Pancreas (tissue), 10 donors: ENCODE results near the gene ATG4B. TPM values are rescaled to one million over a fixed set of nuclear protein-coding genes. Genes with fewer than 3 reads are reported as not detected.

Experiments
- ATAC-seq, 4 donors: fragments of 200-7000 bp; cut with Tn5 transposase; one replicate each; pipeline versions ENCODE4 v1.8.0 to v1.9.1; 2020; ENCODE audit warnings: mild to moderate bottlenecking in 4 of 4, moderate library complexity in 4 of 4
- DNase-seq, 6 donors: peaks; one replicate each; pipeline ENCODE4 v3.0.0-alpha.2; 2020
- FAIRE-seq: peaks from 2 replicates; lab custom pipeline; 2012; peaks lifted over from hg19 to GRCh38; lab: Jason Lieb, UNC
- H3K27ac ChIP-seq, 4 donors: fragments of 200-600 bp; sonication (generic); 1 replicate in 3 of 4; 2 replicates in 1 of 4; pipeline versions ENCODE4 v1.5.0 to v1.8.0; 2020
- H3K27me3 ChIP-seq, 4 donors: fragments of 200-600 bp; one replicate each; pipeline ENCODE4 v1.8.0; 2021
- H3K36me3 ChIP-seq, 3 donors: fragments of 200-600 bp; sonication (generic) in 1 of 3; one replicate each; pipeline versions ENCODE4 v1.5.0 to v1.8.0; 2020 to 2021
- H3K4me1 ChIP-seq, 3 donors: fragments of 200-600 bp; one replicate each; pipeline ENCODE4 v1.8.0; 2021
- H3K4me3 ChIP-seq, 4 donors: fragments of 200-600 bp; sonication (generic) in 2 of 4; one replicate each; pipeline versions ENCODE4 v1.5.0 to v1.8.0; 2020 to 2021
- H3K9me3 ChIP-seq, 4 donors: fragments of 200-600 bp; one replicate each; pipeline ENCODE4 v1.8.0; 2021
- WGBS, 2 donors: extraction: QIAGEN DNeasy Blood & Tissue Kit; methylation state at CpG; one replicate each; pipeline ENCODE4 v1.1.7; 2013; 5-methylcytosine and 5-hydroxymethylcytosine counted together
- intact Hi-C, 3 donors: fragments of 100-400 bp; cut with DNase I; formaldehyde crosslinking; loops; one replicate each; pipeline versions ENCODE4 v1.11.1 to v1.14.2; 2022
- polyA plus RNA-seq, 2 donors: library from polyadenylated mRNA; stranded (reverse); fragments of 200-250 nt; gene quantifications; one replicate each; pipeline ENCODE4 v1.2.3, GENCODE V29; 2013
- total RNA-seq, 6 donors: library from RNA; stranded (reverse); fragmentation: NEBNext Ultra II Directional in 4 of 6; extraction: Animal tissue kit (Norgen Biotek cat#: 25700) in 4 of 6; gene quantifications; one replicate each; pipeline versions ENCODE4 v1.2.1 to v1.2.4, GENCODE V29; 2021 to 2023
- TF ChIP-seq, protein P1 (sequence below), 4 donors: fragments of 200-600 bp; sonication (generic) in 3 of 4; IDR thresholded peaks; one replicate each; pipeline versions ENCODE4 v1.5.0 to v1.8.0; 2021; ENCODE audit warnings: antibody characterized with exemption in 4 of 4
- donor health status: healthy with polysubstance abuse.
- donor health status: DM: no; HTN: no; CAD: no; lungs with moderate emphysema.
- donor health status: DM: no; HTN: no; CAD: no.
- donor health status: control.
- donor health status: control.
- donor health status: Bipolar disorder and iron deficiency.
- donor health status: DM: yes; HTN: yes; CAD: no.
- donor health status: DM: no; HTN: no; CAD: no.
- donor health status: DM: no; HTN: no; CAD: no.
- donor health status: DM: yes; HTN: yes; CAD: no.

Gene ATG4B
- total and polyA plus RNA-seq, 8 donors, result 22.8 to 107 (median 31.2) TPM

DNA sequence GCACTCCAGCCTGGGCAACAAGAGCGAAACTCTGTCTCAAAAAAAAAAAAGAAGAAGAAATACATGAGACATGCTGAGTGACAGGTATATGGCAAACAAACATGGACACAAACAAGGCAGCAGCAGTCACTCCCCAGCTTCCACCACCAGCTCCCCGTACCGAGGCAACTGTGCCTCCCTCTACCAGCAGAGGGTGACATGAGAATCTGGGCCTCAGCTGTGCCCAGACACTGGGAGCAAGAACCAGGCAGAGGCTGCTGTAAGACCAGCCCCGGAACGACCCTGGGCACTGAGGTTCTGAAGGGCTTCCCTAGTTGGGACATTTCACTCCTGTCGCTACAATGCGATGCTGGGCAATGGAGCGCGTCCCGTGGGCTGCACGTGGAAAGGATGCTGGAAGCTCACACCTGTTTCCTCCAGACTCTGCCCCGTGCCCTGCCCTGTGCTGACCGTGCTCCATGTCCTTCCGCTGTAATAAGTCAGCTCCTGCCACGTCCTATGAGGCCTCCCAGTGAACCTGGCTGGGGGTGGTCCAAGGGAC lies 41.8 kb upstream of the ATG4B start:
- intact Hi-C loops, result no loop called here
- DNase-seq (no peak), FAIRE-seq (no peak), ATAC-seq (no peak)
- H3K4me3 ChIP-seq, result no peak overlapping the region
- peaks cover 0 to 15% (median 0%) of the 10 kb centered on the region in 3 donors for H3K36me3 ChIP-seq
- WGBS, 2 donors, result 93% methylated on average over 15 of the region's 15 CpGs
- H3K27me3 ChIP-seq, result no peaks in the 10 kb centered on the region
- H3K27ac ChIP-seq, result no peak overlapping the region
- TF ChIP-seq, protein P1, sequence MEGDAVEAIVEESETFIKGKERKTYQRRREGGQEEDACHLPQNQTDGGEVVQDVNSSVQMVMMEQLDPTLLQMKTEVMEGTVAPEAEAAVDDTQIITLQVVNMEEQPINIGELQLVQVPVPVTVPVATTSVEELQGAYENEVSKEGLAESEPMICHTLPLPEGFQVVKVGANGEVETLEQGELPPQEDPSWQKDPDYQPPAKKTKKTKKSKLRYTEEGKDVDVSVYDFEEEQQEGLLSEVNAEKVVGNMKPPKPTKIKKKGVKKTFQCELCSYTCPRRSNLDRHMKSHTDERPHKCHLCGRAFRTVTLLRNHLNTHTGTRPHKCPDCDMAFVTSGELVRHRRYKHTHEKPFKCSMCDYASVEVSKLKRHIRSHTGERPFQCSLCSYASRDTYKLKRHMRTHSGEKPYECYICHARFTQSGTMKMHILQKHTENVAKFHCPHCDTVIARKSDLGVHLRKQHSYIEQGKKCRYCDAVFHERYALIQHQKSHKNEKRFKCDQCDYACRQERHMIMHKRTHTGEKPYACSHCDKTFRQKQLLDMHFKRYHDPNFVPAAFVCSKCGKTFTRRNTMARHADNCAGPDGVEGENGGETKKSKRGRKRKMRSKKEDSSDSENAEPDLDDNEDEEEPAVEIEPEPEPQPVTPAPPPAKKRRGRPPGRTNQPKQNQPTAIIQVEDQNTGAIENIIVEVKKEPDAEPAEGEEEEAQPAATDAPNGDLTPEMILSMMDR (IDR thresholded peaks at IDR 0.05), result no peak
- H3K4me1 ChIP-seq, result no peaks in the 10 kb centered on the region
- H3K9me3 ChIP-seq, result no peaks in the 10 kb centered on the region

DNA sequence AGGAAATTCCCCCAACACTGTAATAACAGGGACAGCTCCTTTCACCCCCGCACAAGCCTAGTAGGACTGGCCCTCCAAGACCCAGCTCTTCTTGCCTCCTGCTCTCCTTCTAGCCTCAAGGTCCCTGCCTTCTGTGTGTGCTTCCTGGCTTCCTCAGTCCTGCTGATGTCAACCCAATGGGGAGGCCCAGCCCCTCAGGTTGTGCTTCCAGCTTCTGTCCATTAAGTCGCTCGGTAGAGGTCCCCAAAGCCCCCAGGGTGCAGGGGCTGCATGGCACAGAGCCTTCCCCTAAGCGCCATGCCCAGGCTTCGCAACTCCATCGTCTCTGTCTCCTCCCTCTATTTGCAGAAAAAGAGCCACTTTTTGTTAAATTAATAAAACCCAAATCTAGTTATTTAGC lies 39.9 kb upstream of the ATG4B start:
- 91 to 97% methylated on average over 6 of the region's 6 CpGs for WGBS, 2 donors
- Histone ChIP-seq H3K27ac (no peak overlapping the region), H3K4me1 (no peaks in the 10 kb centered on the region), H3K27me3 (no peaks in the 10 kb centered on the region), H3K36me3 (peaks cover 0 to 31% (median 0%) of the 10 kb centered on the region in 3 donors), H3K4me3 (no peak overlapping the region), H3K9me3 (no peaks in the 10 kb centered on the region)
- DNase-seq (no peak), ATAC-seq (no peak), FAIRE-seq (no peak)
- TF ChIP-seq, protein P1 (IDR thresholded peaks at IDR 0.05), result no peak
- intact Hi-C loops, result no loop called here

DNA sequence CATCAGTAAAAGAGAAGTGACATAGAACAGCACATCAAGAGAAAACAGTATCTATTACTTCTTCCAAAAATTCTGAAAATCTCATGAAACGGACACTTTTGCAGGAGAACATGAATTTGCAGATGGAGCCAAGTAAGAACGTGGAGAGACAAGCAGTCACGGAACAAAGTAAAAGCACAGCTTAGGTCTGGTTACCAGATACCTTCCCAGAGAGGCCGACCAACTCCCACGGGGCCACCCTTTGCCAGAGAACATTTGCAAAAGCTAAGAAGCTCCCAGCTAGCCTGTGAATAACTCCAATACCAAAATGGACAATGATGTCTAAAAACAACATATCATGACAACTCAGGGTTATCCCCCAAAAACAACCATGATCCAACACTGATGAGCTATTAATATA lies 39.4 kb upstream of the ATG4B start:
- no peaks in the 10 kb centered on the region for H3K9me3 ChIP-seq
- no peak for FAIRE-seq
- H3K4me1 ChIP-seq, result no peaks in the 10 kb centered on the region
- DNase-seq, result no peak
- H3K36me3 ChIP-seq, result peaks cover 0 to 36% (median 0%) of the 10 kb centered on the region in 3 donors
- WGBS, 2 donors, result 72 to 76% methylated on average over 5 of the region's 5 CpGs
- H3K27me3 ChIP-seq, result no peaks in the 10 kb centered on the region
- H3K27ac ChIP-seq, result no peak overlapping the region
- intact Hi-C loops, result no loop called here
- peak in 1 of 4 donors; percentile 6 for ATAC-seq
- no peak overlapping the region for H3K4me3 ChIP-seq
- TF ChIP-seq, protein P1 (IDR thresholded peaks at IDR 0.05), result no peak

DNA sequence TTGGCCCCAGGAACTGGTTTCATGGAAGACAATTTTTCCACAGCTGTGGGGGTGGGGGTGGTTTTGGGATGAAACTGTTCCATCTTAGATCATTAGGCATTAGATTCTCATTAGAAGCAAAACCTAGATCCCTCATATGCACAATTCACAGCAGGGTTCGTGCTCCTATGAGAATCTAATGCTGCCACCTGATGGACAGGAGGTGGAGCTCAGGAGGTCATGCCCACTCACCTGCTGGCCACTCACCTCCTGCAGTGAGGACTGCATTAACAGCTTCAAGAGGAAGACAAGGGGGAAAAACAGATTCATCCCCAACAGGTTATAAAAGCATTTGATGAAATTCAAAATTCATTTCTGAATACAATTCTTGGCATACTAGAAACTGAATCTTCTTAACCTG lies 39.0 kb upstream of the ATG4B start:
- Histone ChIP-seq H3K9me3 (no peaks in the 10 kb centered on the region), H3K27ac (no peak overlapping the region), H3K27me3 (no peaks in the 10 kb centered on the region), H3K36me3 (peaks cover 0 to 36% (median 0%) of the 10 kb centered on the region in 3 donors), H3K4me1 (no peaks in the 10 kb centered on the region), H3K4me3 (no peak overlapping the region)
- WGBS, 2 donors, result 21 to 23% methylated on average over 1 of the region's 1 CpG
- DNase-seq (peak in 1 of 6 donors; percentile 45), FAIRE-seq (no peak), ATAC-seq (peak; percentile 77 to 96 (median 88))
- TF ChIP-seq, protein P1 (IDR thresholded peaks at IDR 0.05), result no peak
- intact Hi-C loops, result no loop called here

DNA sequence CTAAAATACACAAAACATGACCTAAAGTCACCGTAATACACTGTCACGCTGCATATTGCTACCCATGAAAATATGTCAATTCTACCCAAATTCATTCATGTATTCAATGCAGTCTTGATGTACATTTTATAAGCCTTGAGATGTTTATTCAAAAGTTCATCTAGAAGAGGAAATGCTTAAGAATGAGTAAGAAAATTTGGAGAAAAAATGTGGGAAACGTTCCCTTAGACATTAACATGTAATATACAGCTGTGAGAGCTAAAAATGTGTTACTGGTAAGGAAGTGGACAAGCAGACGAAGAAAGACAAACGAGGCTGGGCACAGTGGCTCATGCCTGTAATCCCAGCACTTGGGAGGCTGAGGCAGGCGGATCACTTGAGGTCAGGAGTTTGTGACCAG lies 37.9 kb upstream of the ATG4B start:
- Histone ChIP-seq H3K27me3 (no peaks in the 10 kb centered on the region), H3K4me3 (no peak overlapping the region), H3K27ac (no peak overlapping the region), H3K36me3 (peaks cover 0 to 36% (median 0%) of the 10 kb centered on the region in 3 donors), H3K4me1 (no peaks in the 10 kb centered on the region), H3K9me3 (no peaks in the 10 kb centered on the region)
- ATAC-seq (no peak), FAIRE-seq (no peak), DNase-seq (no peak)
- TF ChIP-seq, protein P1 (IDR thresholded peaks at IDR 0.05), result no peak
- intact Hi-C loops, result no loop called here
- 86% methylated on average over 6 of the region's 6 CpGs for WGBS, 2 donors
